ENCODE results near the gene CENPT.
A peak's percentile ranks its signal among the peaks of the same experiment; 100 is the strongest.

CENPT gene

DNA sequence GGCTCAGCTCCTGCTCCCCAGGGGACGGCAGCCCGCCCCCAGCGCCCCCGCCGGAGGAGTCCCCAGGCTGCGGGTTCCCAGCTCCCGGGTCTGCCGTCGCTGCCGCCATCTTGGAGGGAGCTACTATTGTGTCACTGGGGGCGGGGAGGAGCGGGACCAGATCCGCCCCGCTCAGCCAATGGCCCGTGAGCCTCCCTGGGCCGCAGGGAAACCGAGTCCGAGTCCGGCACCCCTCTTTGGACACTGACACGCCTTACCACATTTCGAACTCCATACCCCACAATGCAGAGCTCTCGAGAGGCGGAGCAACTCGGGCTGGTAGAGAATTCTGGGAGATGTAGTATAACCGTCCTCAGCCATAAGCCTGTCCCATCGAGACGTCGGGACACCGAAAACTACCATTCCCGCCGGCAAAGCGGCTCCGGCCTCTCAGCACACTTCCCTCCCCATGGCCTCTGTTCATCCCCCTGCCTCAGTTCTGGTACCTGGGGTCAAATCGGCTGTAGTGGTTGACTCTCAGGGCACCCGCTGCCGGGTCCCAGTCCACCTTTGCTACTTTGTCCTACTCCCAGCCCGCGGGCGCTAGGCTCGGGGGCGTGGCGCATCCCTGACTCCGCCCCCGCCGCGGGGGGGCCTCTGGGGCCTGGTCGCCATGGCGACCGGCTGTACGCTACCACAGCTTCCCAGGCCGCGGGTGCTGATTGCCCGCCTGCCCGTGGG is 40.9 kb downstream of the CENPT start, which contains the start of the genes RANBP10 and TSNAXIP1:
Gene RANBP10, minus strand, starts transcription at position 133 of the 720 bp plus-strand sequence. Its CDS starts 24 bp downstream, at position 109.
Gene TSNAXIP1, plus strand, starts transcription at position 462 of the 720 bp plus-strand sequence. CDS start 261 bp downstream, outside the sequence.
- peak; percentile 85 for DNase-seq (ENCODE audit: low read depth)

DNA sequence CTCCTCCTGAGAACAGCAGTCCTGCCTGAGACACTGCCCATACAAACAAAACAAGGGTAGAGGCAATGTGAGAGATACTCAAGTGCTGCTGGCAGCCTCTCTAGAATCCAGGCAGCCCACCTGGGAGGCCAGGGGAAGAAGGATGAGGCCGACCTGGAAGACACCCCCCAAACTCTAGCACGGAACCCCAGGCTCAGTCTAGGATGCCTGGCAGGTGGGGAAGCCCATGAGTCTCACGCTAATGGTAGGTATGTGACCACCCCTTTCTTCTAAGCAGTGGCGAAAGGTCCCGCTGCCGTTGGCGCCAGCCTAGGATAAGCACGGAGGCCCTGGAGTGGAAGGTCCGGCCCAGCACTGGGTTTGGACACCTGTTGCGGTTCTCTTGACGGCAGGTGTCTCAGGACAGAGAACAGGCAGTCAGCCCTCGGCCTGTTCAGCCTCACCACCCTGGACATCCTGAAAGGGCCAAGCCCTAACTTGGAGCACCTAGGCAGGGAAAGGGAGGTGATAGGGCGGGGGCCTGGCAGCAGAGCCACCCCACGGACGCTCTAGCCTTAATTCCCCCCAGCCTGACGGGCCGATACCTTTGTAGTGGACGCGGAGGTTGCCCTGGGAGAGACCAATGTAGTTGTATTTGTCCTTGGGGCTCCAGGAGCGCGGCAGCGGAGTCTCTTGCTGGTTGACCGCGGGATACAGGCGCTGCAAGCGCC is 41.6 kb downstream of the CENPT start:
- DNase-seq (ENCODE audit: low read depth), result no peak

DNA sequence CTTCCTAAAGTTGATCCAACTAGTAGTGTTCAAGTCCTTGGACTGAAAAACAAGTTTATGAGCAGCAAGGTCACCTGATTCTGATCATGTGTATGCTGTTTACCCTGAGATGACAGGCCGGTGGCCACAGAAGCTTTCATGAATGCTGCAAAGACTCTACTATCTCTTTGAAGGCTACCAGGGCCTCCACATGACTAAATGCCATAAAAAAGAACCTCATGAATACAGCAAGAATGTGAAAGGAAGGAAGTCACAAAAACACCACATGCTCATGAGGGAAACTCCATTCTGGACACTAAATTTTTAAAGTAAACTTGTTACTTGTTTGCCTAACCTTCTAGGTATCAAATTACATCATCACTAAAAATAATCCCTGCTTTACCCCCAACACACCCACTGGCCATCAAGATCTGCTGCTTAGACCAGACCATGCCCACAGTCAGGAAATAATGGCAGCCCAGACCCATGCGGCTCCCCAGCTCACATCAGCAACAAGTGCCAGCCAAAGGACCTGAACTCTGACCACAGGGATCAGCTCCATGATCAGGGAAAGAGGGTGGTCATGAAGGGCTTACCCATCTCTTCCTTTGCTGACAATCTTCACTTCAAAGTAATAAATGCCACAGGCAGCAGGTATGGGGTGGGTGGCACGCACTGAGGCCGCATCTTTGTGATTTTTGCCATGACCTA is 42.5 kb downstream of the CENPT start:
- DNase-seq (ENCODE audit: low read depth), result no peak

DNA sequence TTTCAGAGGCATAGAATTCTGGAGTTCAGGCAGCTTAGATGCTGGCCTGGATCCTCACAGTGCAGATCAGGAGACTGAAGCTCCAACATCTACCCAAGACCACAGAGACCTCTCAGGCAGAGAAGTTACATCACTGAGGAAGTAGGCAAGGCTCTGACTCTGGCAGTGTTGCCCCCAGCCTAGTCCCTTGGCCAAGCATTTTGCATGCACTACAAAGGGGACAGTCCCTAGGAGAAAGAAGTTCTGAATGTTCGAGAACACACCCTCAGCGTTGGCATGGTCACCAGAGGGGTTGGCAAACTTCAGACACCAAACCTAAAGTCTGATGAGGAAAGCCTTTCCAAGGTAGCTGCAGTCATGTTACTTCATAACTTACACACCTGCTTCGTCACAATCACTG is 43.6 kb downstream of the CENPT start:
- no peak for DNase-seq (ENCODE audit: low read depth)

DNA sequence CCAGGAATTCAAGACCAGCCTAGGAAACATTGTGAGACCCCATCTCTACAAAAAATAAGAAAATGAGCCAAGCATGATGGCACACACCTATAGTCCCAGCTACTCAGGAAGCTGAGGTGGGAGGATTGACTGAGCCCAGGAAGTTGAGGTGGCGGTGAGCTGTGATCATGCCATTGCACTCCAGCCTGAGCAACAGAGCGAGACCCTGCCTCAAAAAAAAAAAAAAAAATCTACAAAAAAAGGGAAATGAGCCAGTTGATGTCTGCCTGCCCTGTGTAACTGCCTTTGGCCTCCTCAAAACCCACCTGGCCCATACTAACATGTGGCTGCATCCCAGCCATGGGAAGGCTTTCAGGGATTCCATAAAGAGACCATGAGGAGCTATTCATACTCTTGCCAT is 45.6 kb downstream of the CENPT start:
- no peak for DNase-seq (ENCODE audit: low read depth)

DNA sequence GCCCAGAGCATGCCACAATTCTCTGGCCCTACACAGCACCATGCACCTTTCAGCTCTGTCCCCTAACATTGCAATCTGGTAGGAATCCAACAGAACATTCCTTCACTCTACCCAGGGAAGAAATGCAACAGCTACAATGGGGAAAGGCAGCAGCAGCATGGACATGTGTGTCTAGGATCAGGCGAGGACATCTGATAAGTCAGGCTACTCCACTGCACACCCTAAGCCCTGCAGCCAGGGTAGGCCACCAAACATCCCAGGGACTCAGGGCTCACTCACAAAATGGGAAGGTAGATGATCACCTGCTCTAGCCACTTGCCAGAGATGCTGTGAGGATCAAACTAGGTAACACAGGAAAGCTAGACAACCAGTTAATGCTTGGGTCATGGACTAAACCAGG is 46.3 kb downstream of the CENPT start:
- DNase-seq (ENCODE audit: low read depth), result no peak

DNA sequence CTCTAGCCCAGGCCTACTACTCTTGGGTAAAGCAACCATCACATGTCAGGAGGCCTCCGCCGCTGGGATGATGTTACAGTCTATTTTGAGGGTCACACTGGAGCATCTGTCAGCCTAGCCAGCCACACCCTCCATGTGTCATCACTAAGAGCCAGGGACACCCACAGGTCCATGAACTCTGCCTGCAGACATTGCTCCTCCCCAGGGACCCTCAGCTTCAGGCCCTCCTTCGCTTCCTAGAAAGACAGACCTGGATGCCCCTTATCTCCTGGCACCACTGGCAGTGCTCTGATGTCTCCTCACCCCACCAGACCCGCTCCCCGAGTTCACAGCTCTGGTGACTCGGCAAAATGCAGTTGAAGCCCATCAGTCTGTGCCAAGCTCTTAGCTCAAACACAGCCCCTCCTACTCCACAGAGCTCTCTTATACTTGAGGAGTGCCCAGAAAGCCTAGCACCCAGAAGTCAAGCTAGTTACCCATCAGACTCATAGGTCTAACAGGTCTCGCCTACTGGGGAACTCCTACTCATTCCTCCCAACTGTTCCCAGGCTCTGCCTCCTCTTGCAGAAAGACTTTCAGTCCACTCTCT is 47.1 kb downstream of the CENPT start:
- no peak for DNase-seq (ENCODE audit: low read depth)

DNA sequence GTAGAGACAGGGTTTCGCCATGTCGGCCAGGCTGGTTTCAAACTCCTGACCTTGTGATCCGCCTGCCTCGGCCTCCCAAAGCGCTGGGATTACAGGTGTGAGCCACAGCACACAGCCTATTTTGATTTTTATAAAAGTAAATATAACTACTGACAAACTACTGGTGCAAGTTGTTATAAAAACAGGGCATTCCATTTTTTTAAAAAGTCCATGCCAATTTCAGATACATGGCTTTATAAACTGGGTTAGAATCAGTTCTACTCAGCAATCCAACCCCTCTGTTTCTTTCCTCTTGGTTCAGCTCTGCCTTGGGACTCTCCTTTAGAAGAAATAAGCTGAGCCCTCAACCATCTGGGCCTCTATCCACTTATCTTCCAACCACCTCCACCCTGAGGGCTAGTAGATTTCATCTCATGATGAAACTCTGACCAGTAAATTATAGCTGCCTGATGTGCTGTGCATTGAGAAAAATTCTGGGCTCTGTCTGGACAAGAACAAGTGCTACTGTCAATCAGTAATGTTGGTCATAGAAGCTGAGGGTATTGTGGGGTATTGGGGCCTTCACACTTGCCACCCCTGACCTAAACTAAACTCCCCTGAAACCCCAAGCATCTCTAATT is 51.3 kb downstream of the CENPT start:
- no peak for DNase-seq (ENCODE audit: low read depth)

DNA sequence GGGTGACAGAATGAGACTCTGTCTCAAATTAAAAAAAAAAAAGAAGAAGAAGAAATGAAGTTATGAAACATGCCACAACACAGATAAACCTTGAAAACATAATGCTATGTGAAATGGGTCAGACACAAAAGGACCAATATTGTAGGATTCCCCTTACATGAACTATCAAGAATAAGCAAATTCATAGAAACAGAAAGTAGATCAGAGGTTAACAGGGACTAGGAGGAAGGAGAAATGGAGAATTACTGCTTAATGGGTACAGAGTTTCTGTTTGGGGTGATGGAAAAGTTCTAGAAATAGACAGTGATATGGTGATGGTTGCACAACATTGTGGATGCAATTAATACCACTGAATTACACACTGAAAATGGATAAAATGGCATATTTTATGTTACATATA is 57.4 kb downstream of the CENPT start:
- DNase-seq (ENCODE audit: low read depth), result no peak

DNA sequence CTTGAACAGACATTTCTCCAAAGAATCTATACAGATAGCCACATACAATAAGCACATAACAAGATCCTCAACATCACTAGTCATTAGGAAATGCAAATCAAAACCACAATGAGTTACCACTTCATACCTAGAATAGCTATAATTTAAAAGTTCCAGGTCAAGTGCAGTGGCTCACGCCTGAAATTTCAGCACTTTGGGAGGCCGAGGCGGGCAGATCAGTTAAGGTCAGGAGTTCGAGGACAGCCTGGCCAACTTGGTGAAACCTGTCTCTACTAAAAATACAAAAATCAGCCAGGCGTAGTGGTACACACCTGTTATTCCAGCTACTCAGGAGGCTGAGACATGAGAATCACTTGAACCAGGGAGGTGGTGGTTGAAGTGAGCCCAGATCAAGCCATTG is 61.0 kb downstream of the CENPT start:
- DNase-seq (ENCODE audit: low read depth), result no peak

DNA sequence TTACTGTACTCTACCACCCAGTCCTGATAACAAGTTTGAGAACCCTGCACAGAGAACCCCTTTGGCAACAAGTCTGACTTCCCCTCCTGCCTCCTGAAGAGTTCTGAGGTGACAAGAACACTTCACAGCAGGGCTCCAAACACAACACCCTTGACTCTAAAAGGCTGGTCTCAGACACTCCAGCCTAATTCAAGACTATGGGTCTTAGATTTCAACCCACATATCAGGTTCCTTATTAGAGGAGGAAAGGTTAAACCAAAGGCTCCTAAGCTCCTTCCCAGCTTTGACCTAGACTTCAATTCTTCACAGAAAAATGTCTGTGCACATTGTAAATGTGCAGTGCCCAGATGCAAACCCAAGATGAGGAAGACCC is 64.2 kb downstream of the CENPT start:
- no peak for DNase-seq (ENCODE audit: low read depth)

DNA sequence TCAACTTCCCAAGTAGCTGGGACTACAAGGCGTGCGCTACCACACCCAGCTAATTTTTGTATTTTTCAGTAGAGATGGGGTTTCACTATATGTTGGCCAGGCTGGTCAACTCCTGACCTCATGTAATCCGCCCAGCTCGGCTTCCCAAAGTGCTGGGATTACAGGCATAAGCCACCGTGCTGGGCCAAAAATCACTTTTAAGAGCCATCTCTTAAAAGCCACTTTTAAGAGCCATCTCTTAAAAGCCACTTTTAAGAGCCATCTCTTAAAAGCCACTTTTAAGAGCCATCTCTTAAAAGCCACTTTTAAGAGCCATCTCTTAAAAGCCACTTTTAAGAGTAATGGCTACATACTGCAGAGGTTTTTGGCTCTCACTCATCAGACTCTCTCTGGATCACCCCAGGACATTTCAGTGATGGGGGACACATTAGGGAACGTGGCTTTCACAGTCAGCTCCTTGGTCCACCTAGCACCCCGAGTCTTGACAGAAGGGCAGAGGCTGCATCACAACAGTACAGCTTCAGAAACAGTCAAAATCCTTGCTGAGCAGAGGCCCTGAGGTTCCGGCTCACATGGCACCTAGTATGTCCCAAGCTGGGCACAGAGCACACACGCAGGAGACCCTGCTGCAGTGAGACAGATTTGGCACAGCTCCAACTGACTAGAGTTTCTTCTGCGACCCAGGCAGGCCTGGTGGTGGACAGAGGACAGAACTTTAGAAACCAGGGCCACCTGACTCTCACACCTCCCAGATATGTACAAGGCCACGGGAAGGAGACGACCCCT is 64.7 kb downstream of the CENPT start:
- no peak for DNase-seq (ENCODE audit: low read depth)

DNA sequence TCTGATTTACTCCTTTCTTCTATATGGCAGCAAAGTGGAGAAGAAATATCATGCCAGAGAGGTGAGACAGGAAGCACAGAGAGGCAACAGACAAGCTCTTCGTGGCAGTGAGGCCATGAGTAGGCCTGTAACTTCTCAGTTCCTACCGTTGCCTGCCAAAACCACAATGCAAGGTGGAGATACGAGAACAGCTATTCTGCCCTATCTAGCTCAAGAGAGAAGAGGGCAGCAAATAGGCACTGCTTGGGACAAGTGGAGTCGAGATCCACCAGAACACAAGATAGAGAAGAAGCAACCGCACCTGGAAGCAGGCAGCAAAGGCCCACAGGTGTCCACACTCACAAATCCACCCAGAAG is 66.0 kb downstream of the CENPT start:
- no peak for DNase-seq (ENCODE audit: low read depth)

DNA sequence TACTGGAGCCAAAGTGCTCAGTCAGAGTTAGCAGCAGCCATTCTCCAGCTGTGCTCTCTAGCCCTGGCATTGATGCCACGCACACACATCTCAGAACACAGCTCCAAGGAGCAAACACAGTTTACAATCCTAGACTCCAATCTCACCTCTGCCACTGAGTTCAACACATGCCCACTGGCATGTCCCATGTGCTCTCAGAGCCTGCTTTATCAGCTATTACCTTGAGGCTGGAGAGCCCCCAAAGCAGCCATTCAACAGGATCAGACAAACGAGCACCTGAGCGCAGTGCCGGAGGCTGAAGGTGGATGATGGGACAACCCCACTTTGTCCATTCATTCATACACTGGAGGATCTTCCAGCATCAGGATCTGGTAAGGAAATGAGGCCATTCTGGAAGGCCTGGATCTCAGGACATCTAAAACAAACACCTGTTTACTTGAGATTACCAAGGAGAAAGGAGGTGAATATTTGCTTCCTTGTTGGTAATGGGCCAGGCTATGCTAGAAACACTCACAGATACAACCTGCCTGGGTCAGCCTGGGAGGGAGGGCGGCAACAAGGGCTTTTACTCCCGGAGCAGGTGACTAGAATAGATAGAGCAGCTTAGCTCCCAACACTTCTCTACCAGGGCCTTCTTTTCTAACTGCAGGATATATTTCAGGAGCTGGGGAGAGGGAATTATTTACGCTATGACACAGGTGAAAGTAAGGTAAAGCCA is 66.5 kb downstream of the CENPT start:
- no peak for DNase-seq (ENCODE audit: low read depth)

DNA sequence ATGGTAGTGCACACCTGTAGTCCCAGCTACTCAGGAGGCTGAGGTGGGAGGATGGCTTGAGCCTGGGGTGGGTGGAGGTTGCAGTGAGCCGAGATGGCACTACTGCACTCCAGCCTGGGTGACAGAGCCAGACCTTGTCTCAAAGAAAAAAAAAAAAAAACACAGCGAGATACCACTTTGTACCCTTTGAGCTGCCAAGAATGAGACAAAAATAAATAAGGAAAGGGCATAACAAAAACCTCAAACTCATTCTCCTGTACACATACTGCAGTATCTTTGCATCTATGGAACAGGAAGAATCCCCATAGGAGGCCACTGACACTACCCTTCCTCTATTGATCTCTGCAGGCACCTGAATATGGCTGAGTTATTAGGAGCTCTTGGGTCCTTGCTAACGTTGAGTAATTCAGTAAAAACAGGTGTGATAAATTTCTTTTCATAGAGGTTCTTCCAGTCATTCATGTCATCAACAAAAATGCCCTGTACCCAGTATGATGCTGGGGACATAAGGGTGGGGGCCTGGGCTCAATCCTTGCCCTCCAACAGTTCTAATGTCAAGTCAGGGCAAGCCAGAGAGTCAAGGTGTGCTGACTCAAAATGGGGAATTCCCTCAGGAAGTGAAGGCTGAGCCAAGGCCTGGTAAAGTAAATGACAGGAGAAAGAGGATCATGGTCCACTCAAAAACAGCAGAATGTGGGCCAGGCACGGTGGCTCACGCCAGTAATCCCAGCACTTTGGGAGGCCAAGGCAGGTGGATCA is 68.1 kb downstream of the CENPT start:
- DNase-seq (ENCODE audit: low read depth), result no peak
